Naive thymus-derived CD4-positive, alpha-beta T cell (primary cell): ENCODE data around the gene UBN2. TPM values are rescaled to one million over a fixed set of nuclear protein-coding genes. Genes with fewer than 3 reads are reported as not detected.

ENCODE experiments used
- ATAC-seq: fragments of 150-1000 bp; cut with Tn5 transposase; 2 replicates; pipeline ENCODE4 v1.10.0; 2021; ENCODE audit warnings: mild to moderate bottlenecking, moderate library complexity
- CTCF ChIA-PET: fragments of 350-600 bp; sonication (Branson Sonifier 250); formaldehyde crosslinking; loops from one replicate; lab custom pipeline; 2021; ENCODE audit warnings: antibody characterized with exemption; lab: Charles Lee
- POLR2A ChIA-PET: fragments of 350-600 bp; sonication (Branson Sonifier 250); formaldehyde crosslinking; loops from one replicate; lab custom pipeline; 2021; ENCODE audit warnings: antibody characterized with exemption, inconsistent platforms; lab: Charles Lee
- DNase-seq, 9 donors: peaks; one replicate each; pipeline versions ENCODE4 v3.0.0 to v3.0.0-alpha.2; 2020 to 2022; ENCODE audit warnings: mixed read lengths in 1 of 9
- H3K27ac ChIP-seq: one replicate; pipeline ENCODE4 v1.7.0; 2013; ENCODE audit warnings: mild to moderate bottlenecking, low read depth, low read length, moderate library complexity
- H3K27me3 ChIP-seq, 2 donors: one replicate each; pipeline ENCODE4 v1.7.0; 2013; ENCODE audit warnings: low read length in 2 of 2, mild to moderate bottlenecking in 2 of 2, moderate library complexity in 2 of 2; ENCODE audit not compliant: control insufficient read depth in 2 of 2, insufficient read depth in 2 of 2
- H3K36me3 ChIP-seq, 3 experiments: 1 replicate in 2 of 3; 2 replicates in 1 of 3; pipeline ENCODE4 v1.7.0; 2013; ENCODE audit warnings: low read length in 3 of 3, mild to moderate bottlenecking in 3 of 3, moderate library complexity in 1 of 3; ENCODE audit not compliant: insufficient read depth in 3 of 3, control insufficient read depth in 2 of 3
- H3K4me1 ChIP-seq, 2 donors: one replicate each; pipeline ENCODE4 v1.7.0; 2013; ENCODE audit warnings: low read length in 2 of 2, mild to moderate bottlenecking in 2 of 2, moderate library complexity in 1 of 2; ENCODE audit not compliant: control insufficient read depth in 2 of 2, insufficient read depth in 2 of 2
- H3K4me3 ChIP-seq: 2 replicates; pipeline ENCODE4 v1.7.0; 2013; ENCODE audit warnings: mild to moderate bottlenecking, low read length
- H3K9me3 ChIP-seq, 3 experiments: 1 replicate in 2 of 3; 2 replicates in 1 of 3; pipeline ENCODE4 v1.7.0; 2013; ENCODE audit warnings: low read length in 3 of 3; ENCODE audit not compliant: control insufficient read depth in 2 of 3
- H3K27ac Mint-ChIP-seq, 9 donors: one replicate each; pipeline ENCODE4 v1.8.0; 2020 to 2022; ENCODE audit warnings: mixed read lengths in 9 of 9, mild to moderate bottlenecking in 8 of 9, moderate library complexity in 5 of 9, inconsistent platforms in 2 of 9
- H3K27me3 Mint-ChIP-seq, 5 donors: one replicate each; pipeline ENCODE4 v1.8.0; 2021 to 2022; ENCODE audit warnings: mixed read lengths in 5 of 5, mild to moderate bottlenecking in 1 of 5
- H3K36me3 Mint-ChIP-seq, 5 donors: one replicate each; pipeline ENCODE4 v1.8.0; 2020 to 2022; ENCODE audit warnings: mixed read lengths in 5 of 5, mild to moderate bottlenecking in 3 of 5, inconsistent platforms in 1 of 5
- H3K4me1 Mint-ChIP-seq, 7 donors: one replicate each; pipeline ENCODE4 v1.8.0; 2020 to 2022; ENCODE audit warnings: mixed read lengths in 7 of 7, mild to moderate bottlenecking in 3 of 7, inconsistent platforms in 1 of 7
- H3K4me3 Mint-ChIP-seq, 10 donors: one replicate each; pipeline ENCODE4 v1.8.0; 2020 to 2022; ENCODE audit warnings: mild to moderate bottlenecking in 10 of 10, mixed read lengths in 10 of 10, moderate library complexity in 6 of 10, inconsistent platforms in 2 of 10
- H3K9me3 Mint-ChIP-seq, 11 donors: one replicate each; pipeline ENCODE4 v1.8.0; 2020 to 2022; ENCODE audit warnings: mixed read lengths in 11 of 11, mild to moderate bottlenecking in 4 of 11, inconsistent platforms in 1 of 11, moderate library complexity in 1 of 11
- intact Hi-C, 2 donors: fragments of 100-400 bp; cut with micrococcal nuclease; formaldehyde crosslinking; loops; one replicate each; pipeline ENCODE4 v1.15.1; 2023
- polyA plus RNA-seq, 2 donors: library from polyadenylated mRNA; unstranded; fragments of 300-500 nt; fragmentation: Illumina TruSeq; gene quantifications; one replicate each; pipeline ENCODE4 v1.2.3, GENCODE V29; 2021
- total RNA-seq, 6 experiments: library from RNA in 5 of 6; stranded (reverse) in 5 of 6; gene quantifications; 1 replicate in 5 of 6; 2 replicates in 1 of 6; pipeline ENCODE4 v1.2.3 and lab custom pipeline; 2021 to 2026

The UBN2 gene
- total and polyA plus RNA-seq, 7 experiments from 2014 or later: 1.1 to 31.2 (median 19.3) TPM

GRCh38 chr7:139340808-139341057, 109.7 kb downstream of the UBN2 start:
- Mint-ChIP-seq H3K4me3 (peak overlapping the region; percentile 93 to 100 (median 98)), H3K4me1 (peaks cover 12 to 52% (median 39%) of the 10 kb centered on the region in 7 donors), H3K27ac (peak overlapping the region; percentile 98 to 100 (median 100)), H3K9me3 (peaks cover 0 to 16% (median 6%) of the 10 kb centered on the region in 11 donors), H3K27me3 (peaks cover 0 to 9% (median 5%) of the 10 kb centered on the region in 5 donors), H3K36me3 (peaks cover 7 to 16% (median 8%) of the 10 kb centered on the region in 5 donors)
- Histone ChIP-seq H3K4me1 (peaks cover 11 to 13% of the 10 kb centered on the region in 2 donors), H3K27ac (peak overlapping the region; percentile 100), H3K9me3 (no peaks in the 10 kb centered on the region), H3K36me3 (peaks cover 0 to 6% (median 0%) of the 10 kb centered on the region in 3 experiments), H3K27me3 (no peaks in the 10 kb centered on the region), H3K4me3 (peak overlapping the region; percentile 95)
- intact Hi-C loops: loop anchor here (1.0 to 10.0 kb wide), 25 partner anchors 19 to 1674 kb away; partner anchors contain the start of genes BRAF (in 2 of the 2), LUC7L2 (in 2 of the 2), PARP12 (in 2 of the 2) and TRIM24 (in 2 of the 2)
- POLR2A ChIA-PET: interaction anchor here (0.5 to 3.9 kb wide), 6 partner anchors 12 to 50 kb away, joined by 3 to 68 read pairs (median 4); partner anchors contain the start of gene LUC7L2
- DNase-seq (no peak), ATAC-seq (no peak)
- CTCF ChIA-PET: interaction anchor here (0.8 kb wide), 1 partner anchor 19 kb away, joined by 3 read pairs; the partner anchor contains the start of gene LUC7L2

GRCh38 chr7:139341058-139341775, 110.2 kb downstream of the UBN2 start, which contains the start of gene FMC1:
FMC1 (plus strand) TSS chr7:139341337; CDS start chr7:139341385, 48 bp downstream.
- Mint-ChIP-seq H3K36me3 (peaks cover 7 to 19% (median 9%) of the 10 kb centered on the region in 5 donors), H3K9me3 (peaks cover 0 to 16% (median 6%) of the 10 kb centered on the region in 11 donors), H3K4me1 (peaks cover 12 to 52% (median 39%) of the 10 kb centered on the region in 7 donors), H3K27me3 (peaks cover 0 to 9% (median 5%) of the 10 kb centered on the region in 5 donors), H3K4me3 (peak within 1 kb of the TSS; percentile 93 to 100 (median 98)), H3K27ac (peak within 1 kb of the TSS; percentile 98 to 100 (median 100))
- peak; percentile 74 for ATAC-seq
- no peaks in the 10 kb centered on the region for H3K27me3 ChIP-seq
- CTCF ChIA-PET: no interaction called here
- H3K9me3 ChIP-seq: no peaks in the 10 kb centered on the region
- H3K27ac ChIP-seq: peak within 1 kb of the TSS; percentile 100
- peaks cover 0 to 7% (median 0%) of the 10 kb centered on the region in 3 experiments for H3K36me3 ChIP-seq
- intact Hi-C loops: loop anchor here (1.0 to 10.0 kb wide), 16 partner anchors 53 to 1584 kb away; partner anchors contain the start of genes BRAF (in 2 of the 2), PARP12 (in 2 of the 2), TRIM24 (in 2 of the 2) and CREB3L2 (in 1 of the 2)
- peak; percentile 69 to 94 (median 85) for DNase-seq
- H3K4me3 ChIP-seq: peak within 1 kb of the TSS; percentile 95
- POLR2A ChIA-PET: interaction anchor here (1.0 to 3.9 kb wide), 3 partner anchors 14 to 22 kb away, joined by 3 to 68 read pairs (median 8); partner anchors contain the start of gene LUC7L2
- peaks cover 11 to 13% of the 10 kb centered on the region in 2 donors for H3K4me1 ChIP-seq

- DNase-seq: peak in 2 of 9 donors; percentile 3 to 13
- CTCF ChIA-PET: no interaction called here
- POLR2A ChIA-PET: interaction anchor here (3.4 to 6.0 kb wide), 2 partner anchors 14 to 18 kb away, joined by 20 to 47 read pairs; partner anchors contain the start of gene LUC7L2
Measured at GRCh38 chr7:139341776-139342226, 110.8 kb downstream of the UBN2 start.

GRCh38 chr7:139345042-139345441, 114.0 kb downstream of the UBN2 start:
- Histone ChIP-seq H3K27ac (no peak overlapping the region), H3K4me3 (no peak overlapping the region), H3K4me1 (peaks cover 11 to 13% of the 10 kb centered on the region in 2 donors), H3K9me3 (no peaks in the 10 kb centered on the region), H3K36me3 (peaks cover 0 to 16% (median 0%) of the 10 kb centered on the region in 3 experiments), H3K27me3 (no peaks in the 10 kb centered on the region)
- ATAC-seq (no peak), DNase-seq (no peak)
- ChIA-PET CTCF (interaction anchor here (1.0 kb wide), 1 partner anchor 15 kb away, joined by 3 read pairs; the partner anchor contains the start of gene LUC7L2), POLR2A (interaction anchor here (1.5 to 6.0 kb wide), 3 partner anchors 10 to 22 kb away, joined by 3 to 47 read pairs (median 20); partner anchors contain the start of gene LUC7L2)
- Mint-ChIP-seq H3K36me3 (peaks cover 8 to 32% (median 22%) of the 10 kb centered on the region in 5 donors), H3K4me1 (peaks cover 8 to 47% (median 32%) of the 10 kb centered on the region in 7 donors), H3K27me3 (peaks cover 0 to 8% (median 5%) of the 10 kb centered on the region in 5 donors), H3K9me3 (peaks cover 0 to 11% (median 3%) of the 10 kb centered on the region in 11 donors), H3K27ac (peak overlapping the region in 1 of 9 donors; percentile 32), H3K4me3 (no peak overlapping the region)
- intact Hi-C loops: loop anchor here in 1 of 2 donors (10.0 kb wide), 3 partner anchors 280 to 1050 kb away; partner anchors contain the start of genes HIPK2 and SLC37A3

More at GRCh38 chr7:139341776-139342226, 110.8 kb downstream of the UBN2 start:
- Mint-ChIP-seq H3K27me3 (peaks cover 0 to 9% (median 5%) of the 10 kb centered on the region in 5 donors), H3K36me3 (peaks cover 9 to 25% (median 13%) of the 10 kb centered on the region in 5 donors), H3K9me3 (peaks cover 0 to 16% (median 6%) of the 10 kb centered on the region in 11 donors), H3K4me3 (peak overlapping the region; percentile 93 to 100 (median 98)), H3K27ac (peak overlapping the region; percentile 98 to 100 (median 100)), H3K4me1 (peaks cover 12 to 55% (median 39%) of the 10 kb centered on the region in 7 donors)
- Histone ChIP-seq H3K36me3 (peaks cover 0 to 13% (median 0%) of the 10 kb centered on the region in 3 experiments), H3K27ac (peak overlapping the region; percentile 100), H3K27me3 (no peaks in the 10 kb centered on the region), H3K4me1 (peaks cover 11 to 13% of the 10 kb centered on the region in 2 donors), H3K4me3 (peak overlapping the region; percentile 95), H3K9me3 (no peaks in the 10 kb centered on the region)
- intact Hi-C loops: loop anchor here (1.0 to 10.0 kb wide), 16 partner anchors 52 to 1583 kb away; partner anchors contain the start of genes BRAF (in 2 of the 2), PARP12 (in 2 of the 2), TRIM24 (in 2 of the 2) and CREB3L2 (in 1 of the 2)
- no peak for ATAC-seq

- Mint-ChIP-seq H3K27me3 (no peaks in the 10 kb centered on the region), H3K36me3 (peaks cover 10 to 43% (median 22%) of the 10 kb centered on the region in 5 donors), H3K27ac (peak overlapping the region in 1 of 9 donors; percentile 0), H3K9me3 (no peaks in the 10 kb centered on the region), H3K4me3 (no peak overlapping the region), H3K4me1 (peaks cover 0 to 19% (median 10%) of the 10 kb centered on the region in 7 donors)
- Histone ChIP-seq H3K27me3 (no peaks in the 10 kb centered on the region), H3K4me3 (no peak overlapping the region), H3K4me1 (no peaks in the 10 kb centered on the region), H3K36me3 (peaks cover 0 to 11% (median 0%) of the 10 kb centered on the region in 3 experiments), H3K27ac (no peak overlapping the region), H3K9me3 (no peaks in the 10 kb centered on the region)
- CTCF ChIA-PET: no interaction called here
- DNase-seq (no peak), ATAC-seq (no peak)
- POLR2A ChIA-PET: no interaction called here
- intact Hi-C loops: no loop called here
Measured at GRCh38 chr7:139351027-139351426, 120.0 kb downstream of the UBN2 start.
